ENCODE results near the gene ATP2C2.
"Not testable (repeated sequence)": the region's sequence is repeated elsewhere in the genome, so short reads cannot be mapped to it uniquely, and the experiment has no call there.

The ATP2C2 gene, protein sequence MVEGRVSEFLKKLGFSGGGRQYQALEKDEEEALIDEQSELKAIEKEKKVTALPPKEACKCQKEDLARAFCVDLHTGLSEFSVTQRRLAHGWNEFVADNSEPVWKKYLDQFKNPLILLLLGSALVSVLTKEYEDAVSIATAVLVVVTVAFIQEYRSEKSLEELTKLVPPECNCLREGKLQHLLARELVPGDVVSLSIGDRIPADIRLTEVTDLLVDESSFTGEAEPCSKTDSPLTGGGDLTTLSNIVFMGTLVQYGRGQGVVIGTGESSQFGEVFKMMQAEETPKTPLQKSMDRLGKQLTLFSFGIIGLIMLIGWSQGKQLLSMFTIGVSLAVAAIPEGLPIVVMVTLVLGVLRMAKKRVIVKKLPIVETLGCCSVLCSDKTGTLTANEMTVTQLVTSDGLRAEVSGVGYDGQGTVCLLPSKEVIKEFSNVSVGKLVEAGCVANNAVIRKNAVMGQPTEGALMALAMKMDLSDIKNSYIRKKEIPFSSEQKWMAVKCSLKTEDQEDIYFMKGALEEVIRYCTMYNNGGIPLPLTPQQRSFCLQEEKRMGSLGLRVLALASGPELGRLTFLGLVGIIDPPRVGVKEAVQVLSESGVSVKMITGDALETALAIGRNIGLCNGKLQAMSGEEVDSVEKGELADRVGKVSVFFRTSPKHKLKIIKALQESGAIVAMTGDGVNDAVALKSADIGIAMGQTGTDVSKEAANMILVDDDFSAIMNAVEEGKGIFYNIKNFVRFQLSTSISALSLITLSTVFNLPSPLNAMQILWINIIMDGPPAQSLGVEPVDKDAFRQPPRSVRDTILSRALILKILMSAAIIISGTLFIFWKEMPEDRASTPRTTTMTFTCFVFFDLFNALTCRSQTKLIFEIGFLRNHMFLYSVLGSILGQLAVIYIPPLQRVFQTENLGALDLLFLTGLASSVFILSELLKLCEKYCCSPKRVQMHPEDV

DNA sequence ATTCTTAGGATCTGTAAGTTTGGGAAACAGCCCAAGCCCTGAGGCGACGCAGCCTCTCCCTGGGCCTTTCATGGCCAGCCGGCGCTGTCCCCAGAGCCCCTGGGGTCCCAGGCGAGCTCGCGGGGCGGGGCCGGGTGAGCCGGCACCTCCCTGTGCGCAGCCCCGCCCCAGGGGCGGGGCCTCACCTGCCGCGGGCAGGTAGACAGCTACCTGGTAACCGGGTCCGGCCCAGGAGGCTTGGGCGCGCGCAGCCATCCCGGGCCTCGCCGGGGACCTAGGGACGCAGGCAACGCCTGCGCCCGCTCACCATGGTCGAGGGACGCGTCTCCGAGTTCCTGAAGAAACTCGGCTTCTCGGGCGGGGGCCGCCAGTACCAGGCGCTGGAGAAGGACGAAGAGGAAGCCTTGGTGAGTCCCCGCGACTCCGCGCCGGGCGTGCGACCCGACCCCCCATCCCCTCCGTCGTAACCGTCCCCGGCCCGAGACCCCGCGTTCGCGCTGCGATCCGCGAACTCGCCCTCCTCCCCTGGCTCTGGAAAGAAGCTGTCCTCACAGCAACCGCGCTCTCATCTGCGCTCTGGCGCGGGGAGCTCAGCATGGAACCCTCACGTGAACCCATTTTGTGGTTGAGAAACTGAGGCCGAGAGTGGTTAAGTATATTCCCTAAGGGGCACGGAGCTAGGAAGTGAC, at the start of gene ATP2C2:
Gene ATP2C2 (plus strand): TSS at position 231 of the 689 bp plus-strand sequence. CDS start 78 bp downstream, at position 309.
- DNase-seq: no peak

DNA sequence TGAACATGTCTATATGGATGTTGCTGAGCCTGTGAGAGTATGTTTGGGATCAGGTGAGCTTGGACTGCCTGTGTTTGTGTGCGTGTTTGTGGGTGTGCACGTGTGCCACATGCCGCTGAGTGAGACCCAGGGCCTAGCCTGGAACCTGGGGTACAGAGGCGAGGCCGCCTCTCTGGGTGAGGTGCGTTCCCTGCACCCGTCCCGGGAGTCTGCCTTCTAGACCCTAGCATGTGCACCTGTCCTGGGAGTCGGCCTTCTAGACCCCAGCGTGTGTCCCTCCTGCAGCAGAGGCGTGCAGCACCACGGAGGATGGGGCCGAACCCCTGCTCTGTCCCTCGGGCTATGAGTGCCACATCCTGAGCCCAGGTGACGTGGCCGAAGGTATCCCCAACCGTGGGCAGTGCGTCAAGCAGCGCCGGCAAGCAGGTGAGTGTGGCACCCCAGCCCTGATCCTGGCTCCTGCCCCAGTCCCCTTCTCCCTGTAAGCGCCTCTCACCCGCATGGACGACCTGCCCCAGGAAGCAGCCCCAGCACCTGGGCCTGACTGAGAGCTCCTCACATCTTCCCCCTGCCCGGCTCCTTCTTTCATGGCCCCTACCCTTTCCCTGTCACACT, 49.1 kb upstream of the ATP2C2 start:
- DNase-seq: no peak

DNA sequence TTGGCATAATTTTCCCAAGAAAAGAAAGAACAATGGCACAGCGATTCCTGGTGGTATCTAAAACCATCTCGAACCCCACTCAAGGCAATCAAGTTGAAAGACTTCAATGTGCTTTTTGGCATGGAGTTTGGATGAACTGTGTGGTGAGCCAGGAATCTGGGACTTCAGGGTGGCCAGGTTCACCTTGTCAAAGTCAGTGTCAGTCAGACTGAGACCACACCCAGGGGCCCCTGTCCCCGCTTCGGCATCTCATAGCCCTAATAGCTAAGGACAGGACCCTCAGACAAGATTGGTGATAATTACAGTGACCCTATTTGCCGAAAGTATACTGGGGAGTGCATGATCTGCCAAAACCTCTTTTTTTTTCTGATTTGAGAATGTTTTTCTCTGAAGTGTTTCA, 47.8 kb upstream of the ATP2C2 start:
- no peak for DNase-seq

DNA sequence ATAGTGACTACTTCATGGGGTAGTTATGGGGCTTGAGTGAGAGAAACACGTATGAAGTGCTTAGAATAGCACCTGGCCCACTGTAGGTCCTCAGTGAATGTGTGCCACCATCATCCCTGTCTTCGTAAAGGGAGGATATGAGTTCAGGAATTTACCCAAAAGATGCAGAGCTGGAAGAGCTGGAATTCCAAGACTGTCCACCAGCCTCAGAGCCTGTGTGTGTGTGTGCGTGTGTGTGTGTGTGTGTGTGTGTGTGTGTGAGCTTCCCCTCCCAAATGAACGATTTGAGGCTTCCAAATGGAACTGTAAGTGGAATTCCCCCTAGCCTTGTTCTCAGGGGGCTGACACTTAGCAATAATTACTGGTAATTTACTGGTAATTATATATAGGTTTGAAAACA, 46.4 kb upstream of the ATP2C2 start:
- no peak for DNase-seq

DNA sequence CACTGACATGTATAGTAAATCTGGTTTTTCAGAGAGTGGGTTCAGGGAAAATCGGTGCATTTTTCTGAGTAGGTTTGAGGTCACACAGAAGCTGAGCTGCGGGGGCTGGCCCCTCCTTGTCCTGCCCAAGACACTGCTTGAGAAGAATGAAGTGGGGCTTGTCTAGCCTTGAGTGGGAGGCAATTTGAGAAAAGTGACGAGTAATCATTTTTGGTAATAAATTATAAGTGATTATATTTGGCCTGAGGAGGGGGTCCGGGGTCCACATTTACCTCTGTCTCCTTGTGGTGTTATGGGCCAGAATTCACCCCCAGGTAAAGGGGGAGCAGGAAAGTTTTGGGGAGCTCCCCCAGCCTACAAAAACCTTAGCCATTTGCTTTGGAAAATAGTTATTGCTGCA, 45.6 kb upstream of the ATP2C2 start:
- DNase-seq: no peak

DNA sequence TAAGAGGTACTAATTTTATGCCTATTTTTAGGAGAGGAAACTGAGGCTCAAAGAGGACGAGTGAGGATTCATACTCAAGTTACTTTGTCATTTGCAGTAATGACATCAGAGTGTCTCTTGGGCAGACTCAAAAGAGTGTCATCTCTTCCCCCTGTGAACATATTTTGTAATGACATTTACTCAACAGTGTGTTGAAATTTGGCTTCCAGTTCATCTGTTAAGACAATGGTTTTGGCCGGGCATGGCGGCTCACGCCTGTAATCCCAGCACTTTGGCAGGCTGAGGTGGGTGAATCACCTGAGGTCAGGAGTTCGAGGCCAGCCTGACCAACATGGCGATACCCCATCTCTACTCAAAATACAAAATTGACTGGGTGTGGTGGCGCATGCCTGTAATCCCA, 44.7 kb upstream of the ATP2C2 start:
- DNase-seq: no peak

DNA sequence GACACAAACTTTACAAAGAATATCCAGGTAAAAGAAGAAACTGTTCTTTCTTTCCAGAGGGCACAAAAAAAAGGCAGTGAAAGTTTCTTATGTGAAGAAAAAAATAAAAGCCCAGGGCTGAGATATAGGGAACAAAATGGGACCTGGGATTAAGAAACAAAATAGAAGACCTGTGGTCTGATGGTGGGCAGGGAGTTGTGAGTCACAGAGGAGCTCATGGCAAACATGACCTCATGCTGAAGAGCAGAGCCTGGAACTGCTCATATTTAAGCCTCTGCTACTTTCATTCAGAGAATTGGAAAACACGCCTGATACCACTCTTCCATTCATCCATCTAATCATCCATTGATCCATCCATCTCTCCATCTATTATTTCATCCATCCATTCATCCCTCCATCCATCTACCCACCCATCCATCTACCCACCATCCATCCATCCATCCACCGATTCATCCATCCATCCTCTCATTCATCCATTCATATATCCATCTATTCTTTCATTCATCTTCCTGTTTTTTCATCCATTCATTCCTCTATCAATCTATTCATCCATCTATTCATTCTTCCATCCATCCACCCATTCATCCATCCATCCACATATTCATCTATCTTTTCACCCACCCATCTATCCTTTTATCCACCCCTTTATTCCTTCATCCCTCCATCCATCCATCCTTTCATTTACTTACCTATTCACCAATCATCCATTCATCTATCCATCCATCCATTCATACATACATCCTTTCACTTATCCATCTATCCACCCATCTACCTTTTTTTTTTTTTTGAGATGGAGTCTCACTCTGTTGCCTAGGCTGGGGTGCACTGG, 43.7 kb upstream of the ATP2C2 start:
- no peak for DNase-seq

DNA sequence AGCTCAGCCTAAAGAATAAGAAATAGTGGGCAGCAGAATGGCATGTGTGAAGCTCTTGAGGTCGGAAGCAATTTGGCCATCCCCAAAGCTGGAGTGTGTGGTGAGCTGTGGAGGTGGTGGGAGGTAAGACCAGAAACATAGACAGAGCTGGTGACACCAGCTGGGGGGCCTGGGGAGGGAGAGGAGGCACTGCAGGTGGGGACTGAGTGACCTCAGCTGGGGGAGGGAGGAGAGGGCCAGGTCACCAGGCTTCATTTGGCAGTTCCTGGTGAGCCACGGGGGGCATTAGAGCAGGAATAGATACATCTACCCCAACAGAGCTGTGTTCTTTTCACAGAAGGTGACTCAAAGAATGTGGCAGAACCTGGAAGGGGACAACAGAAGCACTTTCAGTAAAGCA, 41.8 kb upstream of the ATP2C2 start:
- DNase-seq: no peak

DNA sequence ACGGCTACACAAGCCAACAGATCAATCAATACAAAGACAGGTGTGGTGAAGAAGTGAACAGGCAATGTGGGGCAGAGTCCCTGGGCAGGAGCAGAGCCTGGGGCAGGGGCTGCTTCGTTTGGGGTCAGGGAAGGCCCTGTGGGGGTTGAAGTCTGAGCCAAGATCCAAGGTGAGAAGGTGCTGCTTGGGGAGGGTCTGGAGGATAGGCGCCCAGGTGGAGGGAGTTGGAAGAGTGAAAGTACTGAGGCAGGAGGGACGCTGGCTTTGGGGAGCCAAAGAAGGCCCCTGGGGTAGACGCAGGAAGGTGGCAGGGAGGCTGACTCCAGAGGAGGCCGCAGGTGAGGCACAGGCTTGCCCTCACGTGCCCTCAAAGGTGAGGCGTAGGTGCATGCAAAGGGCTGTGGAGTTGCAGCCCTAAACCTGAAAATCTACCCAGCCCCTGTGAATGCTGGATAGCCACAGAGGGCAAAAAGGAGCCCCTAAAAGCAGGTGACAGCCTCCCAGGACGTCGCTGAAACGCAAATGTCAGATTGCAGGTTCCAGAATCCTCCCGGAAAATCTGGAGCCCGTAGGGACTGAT, 40.3 kb upstream of the ATP2C2 start:
- no peak for DNase-seq

DNA sequence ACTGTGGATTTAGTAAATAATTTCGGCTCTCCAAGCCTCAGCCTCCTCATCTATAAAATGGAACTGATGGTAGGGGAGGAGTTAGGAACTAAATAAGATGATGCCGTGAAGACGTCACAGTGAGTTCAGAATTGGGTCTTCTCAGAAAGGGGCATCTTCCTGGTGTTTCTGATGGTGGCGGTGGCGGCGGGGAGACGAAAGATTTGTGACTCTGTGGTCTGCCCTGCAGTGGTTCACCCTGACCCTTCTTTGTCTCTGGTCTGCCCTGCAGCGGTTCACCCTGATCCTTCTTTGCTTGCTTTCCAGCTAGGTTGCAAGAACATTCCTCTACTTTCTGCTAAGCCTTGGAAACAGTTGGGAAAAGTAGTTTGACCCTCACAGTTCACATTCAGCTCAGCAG, 39.3 kb upstream of the ATP2C2 start:
- DNase-seq: no peak

DNA sequence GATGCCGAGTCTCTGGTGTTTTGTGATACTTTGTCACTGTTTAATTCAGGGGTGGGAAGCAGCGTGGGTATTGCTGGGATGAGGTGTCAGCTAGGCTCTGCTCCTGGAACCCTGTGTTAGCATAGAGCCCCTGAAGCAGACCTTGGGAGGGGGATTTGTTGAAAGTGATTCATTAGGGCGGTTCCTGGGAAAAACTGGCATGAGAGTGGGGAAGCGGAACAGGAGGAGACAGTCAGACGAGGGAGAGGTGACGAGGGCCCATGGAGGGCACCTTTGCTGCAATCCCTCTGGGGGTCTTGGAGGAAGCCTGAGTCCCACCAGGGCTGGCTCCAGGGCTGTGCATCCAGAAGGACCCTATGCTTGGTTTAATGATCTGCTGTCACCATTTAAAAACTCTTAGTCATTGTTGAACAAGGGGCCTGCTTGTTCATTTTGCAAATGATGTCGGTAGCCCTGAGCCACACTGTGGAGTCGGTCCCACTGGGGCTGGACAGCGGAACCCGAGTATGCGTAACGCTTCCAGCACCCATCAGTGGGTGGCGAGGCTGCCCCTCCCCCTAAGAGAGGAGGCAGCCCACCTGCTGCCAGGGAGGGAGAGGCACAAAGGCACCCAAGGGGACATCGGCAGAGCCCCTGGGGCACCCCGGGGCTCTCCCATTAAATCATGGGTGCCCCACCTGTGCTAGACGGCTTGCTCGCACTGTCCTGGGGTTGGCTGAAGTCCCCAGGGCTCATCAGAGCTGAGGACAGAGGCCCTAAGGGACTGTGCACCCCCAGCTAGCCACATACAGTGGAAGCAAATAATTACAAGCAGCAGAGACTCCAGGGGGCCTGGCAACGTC, 38.3 kb upstream of the ATP2C2 start:
- DNase-seq: no peak

DNA sequence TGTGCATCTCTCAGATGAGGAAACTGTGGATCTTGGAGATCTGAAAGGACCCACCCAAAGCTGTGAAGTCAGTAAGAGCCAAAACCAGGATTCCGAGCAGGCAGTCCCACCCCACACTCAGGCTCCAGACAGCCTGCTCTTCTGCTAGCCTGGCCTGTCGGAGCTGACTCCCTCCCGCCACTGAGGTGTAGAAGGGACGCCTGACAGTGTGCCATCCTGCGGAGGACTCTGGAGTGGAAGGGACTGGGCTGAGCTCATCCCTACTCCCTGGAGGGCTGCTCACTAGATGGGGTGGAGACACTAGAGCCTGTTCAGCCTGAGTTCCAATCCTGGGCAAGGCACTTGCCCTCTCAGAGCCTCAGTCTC, 37.7 kb upstream of the ATP2C2 start:
- no peak for DNase-seq

DNA sequence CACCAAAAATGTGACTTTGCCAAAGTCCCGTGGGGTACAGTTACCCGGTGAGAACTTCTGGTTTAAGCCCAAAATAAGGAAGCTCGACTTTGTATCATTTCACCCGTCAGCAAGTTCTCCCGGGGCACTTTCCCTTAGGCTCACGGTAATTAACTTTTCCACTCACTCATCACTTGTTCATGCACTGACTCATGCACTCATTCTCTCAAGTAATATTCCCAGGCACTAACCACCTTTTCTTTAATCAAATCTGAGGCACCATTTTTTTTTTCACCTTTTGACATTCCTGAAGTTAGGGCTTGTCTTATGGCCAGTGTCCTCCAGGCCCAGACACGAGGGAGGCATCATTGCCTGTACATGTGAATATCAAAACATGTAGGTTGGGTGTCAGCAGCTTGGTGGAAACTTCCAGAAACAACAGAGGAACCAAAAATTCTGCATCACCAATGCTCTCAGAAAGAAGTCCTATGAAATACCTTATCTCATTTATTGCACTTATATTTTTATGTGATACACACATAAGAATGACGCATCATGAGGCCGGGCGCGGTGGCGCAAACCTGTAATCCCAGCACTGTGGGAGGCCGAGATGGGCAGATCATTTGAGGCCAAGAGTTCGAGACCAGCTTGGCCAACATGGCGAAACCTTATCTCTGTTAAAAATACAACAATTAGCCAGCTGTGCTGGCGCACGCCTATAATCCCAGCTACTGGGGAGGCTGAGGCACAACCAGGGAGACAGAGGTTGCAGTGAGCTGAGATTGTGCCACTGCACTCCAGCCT, 36.1 kb upstream of the ATP2C2 start:
- DNase-seq: no peak

DNA sequence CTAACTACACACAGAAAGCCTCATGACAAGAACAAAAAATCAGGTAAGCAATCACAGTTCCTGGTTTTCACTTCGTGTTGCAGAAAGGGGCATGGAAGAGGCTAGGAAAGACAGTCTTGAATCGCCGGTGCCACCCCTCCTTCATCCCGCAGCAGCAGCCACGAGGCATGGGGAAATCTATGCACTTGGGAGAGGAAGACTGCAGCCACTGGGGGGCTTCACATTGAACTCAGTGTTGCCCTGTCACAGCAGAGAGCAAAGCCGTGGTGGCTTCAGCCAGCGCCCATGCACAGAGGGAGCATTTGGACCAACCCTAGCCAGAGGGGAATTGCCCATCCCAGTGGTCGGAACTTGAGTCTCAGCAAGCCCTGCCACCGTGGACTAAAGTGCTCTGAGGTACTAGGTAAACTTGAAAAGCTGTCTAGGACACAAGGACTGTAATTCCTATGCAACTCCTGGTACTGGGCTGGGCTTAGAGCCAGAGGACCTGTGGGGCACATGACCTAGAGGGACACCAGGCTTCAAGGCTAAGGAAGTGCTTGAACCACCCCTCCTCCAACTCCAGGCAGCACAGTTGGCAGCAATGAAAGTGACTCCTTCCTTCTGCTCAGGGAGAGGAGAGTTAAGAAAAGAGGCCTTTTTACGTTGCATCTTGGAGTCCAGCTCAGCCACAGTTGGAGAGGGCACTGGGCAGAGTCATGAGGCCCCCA, 35.2 kb upstream of the ATP2C2 start:
- no peak for DNase-seq

DNA sequence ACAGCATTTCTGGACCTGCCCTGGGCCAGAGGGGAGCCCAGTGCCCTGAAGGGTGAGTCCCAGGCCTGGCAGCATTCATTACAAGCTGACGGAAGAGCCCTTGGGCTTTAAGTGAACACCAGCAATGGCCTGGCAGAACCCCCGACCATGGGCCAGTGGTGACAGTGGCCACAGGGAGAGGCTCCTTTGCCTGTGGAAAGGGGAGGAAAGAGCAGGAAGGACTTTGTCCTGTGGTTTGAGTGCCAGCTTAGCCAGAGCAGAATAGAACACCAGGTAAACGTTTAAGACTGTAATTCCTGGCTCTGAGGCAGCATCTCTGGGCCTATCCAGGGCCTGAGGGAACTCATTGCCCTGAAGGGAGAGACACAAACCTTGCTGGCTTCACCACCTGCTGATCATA, 34.3 kb upstream of the ATP2C2 start:
- no peak for DNase-seq

DNA sequence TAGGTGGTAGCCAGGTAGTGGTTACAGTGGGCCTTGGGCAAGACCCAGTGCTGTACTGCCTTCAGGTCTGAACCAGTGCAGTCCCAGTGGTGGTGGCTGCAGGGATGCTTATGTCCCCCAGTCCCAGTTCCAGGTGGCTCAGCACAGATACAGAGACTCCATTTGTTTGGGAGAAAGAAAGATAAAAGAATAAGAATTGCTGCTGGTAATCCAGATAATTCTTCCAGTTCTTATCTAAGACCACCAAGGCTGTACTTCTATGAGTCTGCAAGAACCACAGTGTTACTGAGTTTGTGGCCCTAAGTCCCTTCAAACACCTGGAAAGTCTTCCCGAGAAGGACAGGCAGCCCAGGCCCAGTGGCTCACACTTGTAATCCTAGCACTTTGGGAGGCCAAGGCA, 33.9 kb upstream of the ATP2C2 start:
- DNase-seq: no peak

DNA sequence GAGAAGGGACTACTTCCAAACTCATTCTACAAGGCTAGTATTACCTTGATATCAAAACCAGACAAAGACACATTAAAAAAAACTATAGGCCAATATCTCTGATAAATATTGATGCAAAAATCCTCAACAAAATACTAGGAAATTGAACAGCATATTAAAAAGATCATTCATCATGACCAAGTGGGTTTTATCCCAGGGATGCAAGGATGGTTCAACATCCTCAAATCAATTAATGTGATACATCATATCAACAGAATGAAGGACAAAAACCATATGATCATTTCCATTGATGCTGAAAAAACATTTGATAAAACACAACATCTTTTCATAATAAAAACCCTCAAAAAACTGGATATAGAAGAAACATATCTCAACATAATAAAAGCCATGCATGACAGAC, 31.1 kb upstream of the ATP2C2 start:
- not testable (repeated sequence) for DNase-seq

DNA sequence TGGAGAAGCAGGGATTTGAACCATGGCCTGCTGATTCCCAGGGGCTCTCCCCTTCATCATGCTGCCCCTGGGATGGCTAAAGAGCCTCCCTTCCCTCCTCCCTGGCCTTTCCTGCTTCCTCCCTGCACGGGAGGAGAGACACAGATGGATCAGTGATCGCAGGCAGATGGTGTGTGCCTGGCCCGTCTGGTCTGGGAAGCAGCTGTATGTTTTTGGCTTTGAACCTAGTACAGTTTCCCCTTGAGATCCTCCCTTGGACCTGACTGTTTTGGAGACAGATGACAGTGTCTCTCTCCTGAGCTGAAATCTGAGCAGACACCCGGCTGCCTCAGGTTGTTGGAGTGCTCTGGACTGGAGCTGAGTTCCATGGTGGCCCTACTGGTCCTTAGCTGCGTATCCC, 29.0 kb upstream of the ATP2C2 start:
- DNase-seq: no peak

DNA sequence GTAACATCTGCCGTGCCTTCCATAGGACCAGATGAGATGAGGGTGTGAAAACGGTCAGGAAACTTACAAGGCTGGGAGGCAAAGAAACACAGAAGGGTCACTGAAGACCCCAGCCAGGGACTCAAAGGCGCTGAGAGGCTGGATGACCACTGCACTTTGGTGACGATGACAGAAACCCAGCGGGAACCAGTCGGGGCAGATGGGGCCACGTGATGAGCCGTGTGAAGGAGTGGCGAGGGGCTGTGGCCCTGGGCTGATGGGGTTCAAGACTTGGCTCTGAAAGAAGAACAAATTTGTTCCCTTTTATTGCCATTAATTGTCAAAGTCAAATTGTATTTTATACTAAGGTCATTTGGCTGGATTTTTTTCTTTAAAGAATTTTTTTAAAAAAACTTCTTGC, 28.6 kb upstream of the ATP2C2 start:
- no peak for DNase-seq

Measured in activated CD4-positive, CD25-positive, alpha-beta regulatory T cell (primary cell).